H1 (cell line): Measurements from ENCODE around the gene GCLC. TPM values are rescaled to one million over a fixed set of nuclear protein-coding genes. Genes with fewer than 3 reads are reported as not detected.

Experiments
- CTCF ChIA-PET: fragments of 300-600 bp; sonication (Branson Sonifier 250); formaldehyde crosslinking; loops from one replicate; lab custom pipeline; 2021; ENCODE audit not compliant: partially characterized antibody; lab: Charles Lee
- POLR2A ChIA-PET: fragments of 300-600 bp; sonication (Branson Sonifier 250); formaldehyde crosslinking; loops from one replicate; lab custom pipeline; 2021; ENCODE audit warnings: inconsistent platforms; ENCODE audit not compliant: partially characterized antibody; lab: Charles Lee
- DNase-seq, 2 experiments: peaks; one replicate each; pipeline versions ENCODE4 v3.0.0 to v3.0.0-alpha.2; 2010 to 2022; ENCODE audit warnings: low spot score in 2 of 2, low read depth in 1 of 2, mixed read lengths in 1 of 2
- FAIRE-seq: peaks from 2 replicates; lab custom pipeline; 2011; peaks lifted over from hg19 to GRCh38; lab: Jason Lieb, UNC
- H2AFZ ChIP-seq: 2 replicates; pipeline ENCODE4 v1.8.1; 2012; ENCODE audit warnings: low read length, inconsistent platforms
- H2AK5ac ChIP-seq: 2 replicates; pipeline ENCODE4 v1.6.1; 2013; ENCODE audit warnings: low read depth, low read length
- H2BK120ac ChIP-seq: replicated peaks from 2 replicates; pipeline ENCODE3; 2013; ENCODE audit warnings: low read depth, low read length, inconsistent platforms
- H2BK12ac ChIP-seq: 2 replicates; pipeline ENCODE4 v1.6.1; 2013; ENCODE audit warnings: low read depth, low read length
- H2BK15ac ChIP-seq: 2 replicates; pipeline ENCODE4 v1.6.1; 2013; ENCODE audit warnings: low read length
- H2BK20ac ChIP-seq: 2 replicates; pipeline ENCODE4 v1.6.1; 2013; ENCODE audit warnings: low read length
- H2BK5ac ChIP-seq: 2 replicates; pipeline ENCODE4 v1.6.1; 2013; ENCODE audit warnings: low read depth, low read length
- H3K14ac ChIP-seq: 2 replicates; pipeline ENCODE4 v1.6.1; 2013; ENCODE audit warnings: inconsistent platforms; ENCODE audit not compliant: insufficient read length
- H3K18ac ChIP-seq: 2 replicates; pipeline ENCODE4 v1.6.1; 2013; ENCODE audit warnings: low read length; ENCODE audit errors: extremely low read depth
- H3K23ac ChIP-seq: 2 replicates; pipeline ENCODE4 v1.6.1; 2013; ENCODE audit warnings: inconsistent platforms; ENCODE audit not compliant: insufficient read length
- H3K23me2 ChIP-seq: 2 replicates; pipeline ENCODE4 v1.6.1; 2013; ENCODE audit warnings: low read depth, low read length
- H3K27ac ChIP-seq: 2 replicates; pipeline ENCODE4 v1.6.1; 2011; ENCODE audit warnings: low read depth, low read length, inconsistent platforms
- H3K27me3 ChIP-seq, 4 experiments: replicated peaks in 1 of 4; 1 replicate in 1 of 4; 2 replicates in 3 of 4; pipeline versions ENCODE4 v1.6.1 to v1.8.1; 2011 to 2013; ENCODE audit warnings: low read length in 3 of 4, mild to moderate bottlenecking in 3 of 4, inconsistent platforms in 2 of 4, mixed read lengths in 2 of 4, moderate library complexity in 1 of 4; ENCODE audit not compliant: control insufficient read depth in 3 of 4, insufficient read depth in 3 of 4; ENCODE audit errors: extremely low read depth in 1 of 4
- H3K36me3 ChIP-seq, 4 experiments: 2 replicates each; pipeline versions ENCODE4 v1.6.1 to v1.8.1; 2011 to 2013; ENCODE audit warnings: mild to moderate bottlenecking in 4 of 4, low read length in 3 of 4, moderate library complexity in 2 of 4, control low read depth in 1 of 4, inconsistent platforms in 1 of 4; ENCODE audit not compliant: insufficient read depth in 4 of 4, control insufficient read depth in 2 of 4
- H3K4ac ChIP-seq: replicated peaks from 2 replicates; pipeline ENCODE3; 2013; ENCODE audit warnings: low read length, low read depth, mixed read lengths, inconsistent platforms; ENCODE audit not compliant: insufficient read length
- H3K4me1 ChIP-seq, 4 experiments: replicated peaks in 1 of 4; 1 replicate in 1 of 4; 2 replicates in 3 of 4; pipeline versions ENCODE4 v1.6.1 to v1.8.1; 2011 to 2013; ENCODE audit warnings: low read length in 3 of 4, inconsistent platforms in 2 of 4, mixed read lengths in 1 of 4; ENCODE audit not compliant: insufficient read depth in 4 of 4, control insufficient read depth in 3 of 4
- H3K4me2 ChIP-seq, 2 experiments: 2 replicates each; pipeline versions ENCODE4 v1.6.1 to v1.8.1; 2011 to 2013; ENCODE audit warnings: low read depth in 2 of 2, low read length in 2 of 2, control low read depth in 1 of 2, inconsistent platforms in 1 of 2, mild to moderate bottlenecking in 1 of 2; ENCODE audit not compliant: insufficient read depth in 1 of 2
- H3K4me3 ChIP-seq, 4 experiments: fragments of 200-600, 300-600 bp in 1 of 4; sonication (generic), shearing (Covaris generic), sonication (Bioruptor Twin) in 1 of 4; 2 replicates each; pipeline versions ENCODE4 v1.5.1 to v1.8.1; 2011 to 2016; ENCODE audit warnings: low read length in 4 of 4, low read depth in 3 of 4, control low read depth in 2 of 4, inconsistent platforms in 2 of 4, mild to moderate bottlenecking in 2 of 4, mixed read lengths in 1 of 4, moderate library complexity in 1 of 4; ENCODE audit not compliant: insufficient read depth in 2 of 4; ENCODE audit errors: extremely low read depth in 1 of 4
- H3K56ac ChIP-seq: replicated peaks from 2 replicates; pipeline ENCODE3; 2013; ENCODE audit warnings: low read depth, mild to moderate bottlenecking, mixed read lengths, low read length, inconsistent platforms; ENCODE audit not compliant: insufficient read length
- H3K79me1 ChIP-seq: 2 replicates; pipeline ENCODE4 v1.6.1; 2013; ENCODE audit warnings: low read depth, low read length, control low read depth
- H3K79me2 ChIP-seq, 2 experiments: 2 replicates each; pipeline versions ENCODE4 v1.6.1 to v1.8.1; 2012 to 2013; ENCODE audit warnings: low read length in 2 of 2, mild to moderate bottlenecking in 2 of 2, inconsistent platforms in 1 of 2; ENCODE audit not compliant: insufficient read depth in 2 of 2, control insufficient read depth in 1 of 2
- H3K9ac ChIP-seq, 4 experiments: replicated peaks in 1 of 4; 1 replicate in 1 of 4; 2 replicates in 3 of 4; pipeline versions ENCODE4 v1.6.1 to v1.8.1; 2011 to 2013; ENCODE audit warnings: low read depth in 3 of 4, low read length in 3 of 4, control low read depth in 2 of 4, mild to moderate bottlenecking in 2 of 4, moderate library complexity in 2 of 4, inconsistent platforms in 1 of 4; ENCODE audit errors: extremely low read depth in 1 of 4
- H3K9me3 ChIP-seq, 2 experiments: 2 replicates each; pipeline versions ENCODE4 v1.6.1 to v1.8.1; 2012 to 2013; ENCODE audit warnings: mild to moderate bottlenecking in 2 of 2, moderate library complexity in 2 of 2, control low read depth in 1 of 2, inconsistent platforms in 1 of 2, low read depth in 1 of 2, low read length in 1 of 2, mixed read lengths in 1 of 2; ENCODE audit not compliant: insufficient read depth in 2 of 2
- H4K20me1 ChIP-seq, 2 experiments: replicated peaks in 1 of 2; 2 replicates each; pipeline versions ENCODE3 to v1.8.1; 2011 to 2013; ENCODE audit warnings: inconsistent platforms in 2 of 2, low read length in 2 of 2, mild to moderate bottlenecking in 1 of 2; ENCODE audit not compliant: insufficient read depth in 2 of 2, control insufficient read depth in 1 of 2
- H4K5ac ChIP-seq: 2 replicates; pipeline ENCODE4 v1.6.1; 2013; ENCODE audit warnings: low read length, low read depth, mixed read lengths, inconsistent platforms; ENCODE audit not compliant: insufficient read length
- H4K8ac ChIP-seq: 2 replicates; pipeline ENCODE4 v1.8.0; 2013; ENCODE audit warnings: mild to moderate bottlenecking, moderate library complexity, low read length, inconsistent platforms; ENCODE audit not compliant: insufficient read depth; ENCODE audit errors: extremely low read depth
- H4K91ac ChIP-seq: replicated peaks from 2 replicates; pipeline ENCODE3; 2013; ENCODE audit warnings: low read length, mixed read lengths, inconsistent platforms; ENCODE audit not compliant: insufficient read length
- ATF2 ChIP-seq: IDR thresholded peaks from 2 replicates; pipeline ENCODE4 v1.6.1; 2012; ENCODE audit warnings: low read length, inconsistent platforms
- GTF2F1 ChIP-seq: IDR thresholded peaks from 2 replicates; pipeline ENCODE4 v1.6.1; 2012; ENCODE audit warnings: low read depth, low read length, improper control_type of control experiment, borderline replicate concordance
- JUN ChIP-seq: IDR thresholded peaks from 2 replicates; pipeline ENCODE4 v1.6.1; 2011; ENCODE audit warnings: low read depth, mild to moderate bottlenecking, improper control_type of control experiment, low read length
- JUND ChIP-seq: IDR thresholded peaks from 2 replicates; pipeline ENCODE4 v1.6.1; 2011; ENCODE audit warnings: mild to moderate bottlenecking, improper control_type of control experiment, low read length
- WGBS, 2 experiments: shearing (Covaris generic) in 1 of 2; methylation state at CpG; one replicate each; pipeline versions ENCODE4 v1.1.6 to v1.1.7; 2013 to 2015; ENCODE audit warnings: low lambda C conversion rate in 2 of 2, mixed read lengths in 2 of 2, inconsistent platforms in 1 of 2, low coverage in 1 of 2, missing lambda C conversion rate in 1 of 2; ENCODE audit not compliant: insufficient replicate concordance in 2 of 2, insufficient coverage in 1 of 2, insufficient read length in 1 of 2; ENCODE audit errors: extremely low coverage in 1 of 2, missing lambda C conversion rate in 1 of 2; 5-methylcytosine and 5-hydroxymethylcytosine counted together
- polyA plus RNA-seq, 7 experiments: library from polyadenylated mRNA; depleted of rRNA in 3 of 7; stranded (reverse) in 5 of 7; unstranded in 2 of 7; fragments of >200 nt in 5 of 7; fragments of 200-250 nt in 2 of 7; gene quantifications; 1 replicate in 5 of 7; 2 replicates in 1 of 7; 4 replicates in 1 of 7; pipeline versions ENCODE4 v1.2.1 to v1.2.3, GENCODE V29; 2011 to 2013; ENCODE audit warnings: missing spikeins in 2 of 7, mixed read lengths in 2 of 7
- total RNA-seq: library from RNA; stranded (reverse); fragmentation: NEBNext Ultra II Directional; extraction: Animal tissue kit (Norgen Biotek cat#: 25700); gene quantifications from 2 replicates; pipeline ENCODE4 v1.2.1, GENCODE V29; 2021
- TF ChIP-seq, protein P1 (sequence below): IDR thresholded peaks from 2 replicates; pipeline ENCODE4 v1.6.1; 2012; ENCODE audit warnings: inconsistent platforms

The GCLC gene
- total and polyA plus RNA-seq, 2 of the 8 experiments (the other 6 are each of a cell fraction or from before 2014, with no cell fraction given) = 15.8 to 54.0 TPM

- FAIRE-seq (no peak), DNase-seq (no peak)
- peaks cover 7% of the 10 kb centered on the region; the same call in 1 of the 2 replicates for H3K79me1 ChIP-seq
- H3K14ac ChIP-seq = no peak overlapping the region
- no peak overlapping the region for H3K23ac ChIP-seq
- H3K27ac ChIP-seq = no peak overlapping the region
- no peaks in the 10 kb centered on the region for H3K23me2 ChIP-seq
- H2AFZ ChIP-seq = no peak overlapping the region
- no peak overlapping the region for H3K9ac ChIP-seq
- H3K4me1 ChIP-seq = peaks cover 9 to 43% (median 30%) of the 10 kb centered on the region in 4 experiments
- H2BK5ac ChIP-seq = peak overlapping the region; percentile 30; the same call in 1 of the 2 replicates
- no peak overlapping the region for H3K56ac ChIP-seq
- TF ChIP-seq, protein P1, sequence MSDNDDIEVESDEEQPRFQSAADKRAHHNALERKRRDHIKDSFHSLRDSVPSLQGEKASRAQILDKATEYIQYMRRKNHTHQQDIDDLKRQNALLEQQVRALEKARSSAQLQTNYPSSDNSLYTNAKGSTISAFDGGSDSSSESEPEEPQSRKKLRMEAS = no peak
- TF ChIP-seq JUND = peak; percentile 73
- 0 out of 2 replicates have a peak, but pooled peaks have one; percentile 47 for TF ChIP-seq ATF2
- TF ChIP-seq GTF2F1 = no peak
- TF ChIP-seq JUN = peak; percentile 48; the same call in 1 of the 2 replicates
- 24% methylated on average over 5 of the region's 5 CpGs; no CpG with 5 or more reads in 1 of the 2 experiments for WGBS, 2 experiments
- no peak overlapping the region for H2BK120ac ChIP-seq
- no peak overlapping the region for H4K8ac ChIP-seq
- H4K91ac ChIP-seq = no peak overlapping the region
- no peaks in the 10 kb centered on the region for H3K27me3 ChIP-seq
- no peak overlapping the region for H2BK15ac ChIP-seq
- H4K5ac ChIP-seq = no peak overlapping the region
- no peak overlapping the region for H2BK20ac ChIP-seq
- H3K4ac ChIP-seq = peak overlapping the region; percentile 16
- 0 out of 2 replicates have a peak overlapping the region, but pooled peaks have one; percentile 76 for H2BK12ac ChIP-seq
- no peaks in the 10 kb centered on the region for H3K9me3 ChIP-seq
- no peak overlapping the region for H3K18ac ChIP-seq
- H3K4me2 ChIP-seq = peak overlapping the region; percentile 46 to 58; a peak in 3 of 4 replicates
- ChIA-PET CTCF (interaction anchor here (0.7 to 2.7 kb wide), 6 partner anchors 9 to 122 kb away, joined by 3 to 14 read pairs (median 4); partner anchors contain the start of gene GCLC), POLR2A (interaction anchor here (0.9 to 3.4 kb wide), 3 partner anchors 10 to 13 kb away, joined by 3 to 19 read pairs (median 4); partner anchors contain the start of gene GCLC)
- peaks cover 2 to 97% of the 10 kb centered on the region in 2 experiments; a peak in 3 of 4 replicates for H3K79me2 ChIP-seq
- H4K20me1 ChIP-seq = peaks cover 0 to 4% of the 10 kb centered on the region in 2 experiments
- no peak overlapping the region for H3K4me3 ChIP-seq
- H2AK5ac ChIP-seq = peak overlapping the region; percentile 84; the same call in 1 of the 2 replicates
- no peaks in the 10 kb centered on the region for H3K36me3 ChIP-seq
Measured at GRCh38 chr6:53530346-53530745, 14.6 kb downstream of the GCLC start.
